ENCODE data around the gene SSMEM1.

DNA sequence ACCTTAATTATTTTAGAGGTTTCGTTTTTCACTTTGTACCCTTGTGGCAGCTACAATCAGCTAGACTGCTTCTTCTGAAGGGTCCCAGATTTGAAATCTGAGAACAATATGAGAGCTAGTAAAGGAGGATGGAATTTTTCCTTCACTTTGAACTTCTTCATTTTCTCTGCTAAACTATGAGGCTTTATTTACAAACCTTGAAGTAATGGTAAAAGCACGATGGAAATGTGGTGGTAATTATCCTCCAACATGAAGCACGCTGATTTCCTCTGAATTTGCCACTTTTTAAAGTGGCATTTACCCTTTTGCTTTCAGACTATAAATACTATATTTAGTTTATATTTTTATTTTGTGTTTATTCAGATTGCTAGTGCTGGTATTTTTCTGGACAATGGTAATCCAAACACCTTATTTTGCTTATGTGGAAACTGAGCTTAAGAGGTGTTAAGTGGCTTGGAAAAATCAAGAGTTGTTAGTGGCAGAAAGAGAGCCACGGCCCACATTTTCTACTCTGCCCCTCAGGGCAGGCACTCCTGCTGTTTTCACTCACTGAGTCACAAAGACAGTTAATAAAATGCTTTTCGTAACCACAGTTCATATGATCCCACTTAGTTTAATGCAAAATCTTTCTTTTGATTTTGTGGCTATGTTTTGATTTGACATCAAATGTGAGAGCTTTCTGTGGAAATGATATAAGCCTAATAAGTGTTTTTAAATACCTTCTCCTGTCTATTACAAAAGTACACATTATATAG lies 2.7 kb downstream of the SSMEM1 start:
- no peak for TF ChIP-seq NFYB (CRISPR knock-in tag; conservative IDR thresholded peaks at IDR 0.05; ENCODE audit: low read depth)
- TF ChIP-seq, protein P1, sequence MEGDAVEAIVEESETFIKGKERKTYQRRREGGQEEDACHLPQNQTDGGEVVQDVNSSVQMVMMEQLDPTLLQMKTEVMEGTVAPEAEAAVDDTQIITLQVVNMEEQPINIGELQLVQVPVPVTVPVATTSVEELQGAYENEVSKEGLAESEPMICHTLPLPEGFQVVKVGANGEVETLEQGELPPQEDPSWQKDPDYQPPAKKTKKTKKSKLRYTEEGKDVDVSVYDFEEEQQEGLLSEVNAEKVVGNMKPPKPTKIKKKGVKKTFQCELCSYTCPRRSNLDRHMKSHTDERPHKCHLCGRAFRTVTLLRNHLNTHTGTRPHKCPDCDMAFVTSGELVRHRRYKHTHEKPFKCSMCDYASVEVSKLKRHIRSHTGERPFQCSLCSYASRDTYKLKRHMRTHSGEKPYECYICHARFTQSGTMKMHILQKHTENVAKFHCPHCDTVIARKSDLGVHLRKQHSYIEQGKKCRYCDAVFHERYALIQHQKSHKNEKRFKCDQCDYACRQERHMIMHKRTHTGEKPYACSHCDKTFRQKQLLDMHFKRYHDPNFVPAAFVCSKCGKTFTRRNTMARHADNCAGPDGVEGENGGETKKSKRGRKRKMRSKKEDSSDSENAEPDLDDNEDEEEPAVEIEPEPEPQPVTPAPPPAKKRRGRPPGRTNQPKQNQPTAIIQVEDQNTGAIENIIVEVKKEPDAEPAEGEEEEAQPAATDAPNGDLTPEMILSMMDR (IDR thresholded peaks at IDR 0.05): no peak

All from WTC11 (cell line).